ENCODE measurements around the gene ALDH1L1.

- no peak for TF ChIP-seq ZNF221 (tag by site-specific recombination; IDR thresholded peaks at IDR 0.05; ENCODE audit: borderline replicate concordance)
- TF ChIP-seq ZNF404 (tag by site-specific recombination; IDR thresholded peaks at IDR 0.05), result no peak
- TF ChIP-seq SP7 (tag by site-specific recombination; IDR thresholded peaks at IDR 0.05), result no peak
These were observed 72.3 kb downstream of the ALDH1L1 start for GRCh38 chr3:126107957-126108675.
